ENCODE data around the gene CENPI. TPM values are rescaled to one million over a fixed set of nuclear protein-coding genes. Genes with fewer than 3 reads are reported as not detected.

CENPI gene, protein sequence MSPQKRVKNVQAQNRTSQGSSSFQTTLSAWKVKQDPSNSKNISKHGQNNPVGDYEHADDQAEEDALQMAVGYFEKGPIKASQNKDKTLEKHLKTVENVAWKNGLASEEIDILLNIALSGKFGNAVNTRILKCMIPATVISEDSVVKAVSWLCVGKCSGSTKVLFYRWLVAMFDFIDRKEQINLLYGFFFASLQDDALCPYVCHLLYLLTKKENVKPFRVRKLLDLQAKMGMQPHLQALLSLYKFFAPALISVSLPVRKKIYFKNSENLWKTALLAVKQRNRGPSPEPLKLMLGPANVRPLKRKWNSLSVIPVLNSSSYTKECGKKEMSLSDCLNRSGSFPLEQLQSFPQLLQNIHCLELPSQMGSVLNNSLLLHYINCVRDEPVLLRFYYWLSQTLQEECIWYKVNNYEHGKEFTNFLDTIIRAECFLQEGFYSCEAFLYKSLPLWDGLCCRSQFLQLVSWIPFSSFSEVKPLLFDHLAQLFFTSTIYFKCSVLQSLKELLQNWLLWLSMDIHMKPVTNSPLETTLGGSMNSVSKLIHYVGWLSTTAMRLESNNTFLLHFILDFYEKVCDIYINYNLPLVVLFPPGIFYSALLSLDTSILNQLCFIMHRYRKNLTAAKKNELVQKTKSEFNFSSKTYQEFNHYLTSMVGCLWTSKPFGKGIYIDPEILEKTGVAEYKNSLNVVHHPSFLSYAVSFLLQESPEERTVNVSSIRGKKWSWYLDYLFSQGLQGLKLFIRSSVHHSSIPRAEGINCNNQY
- total RNA-seq = 0.44 and 1.9 TPM in 2 replicates

DNA sequence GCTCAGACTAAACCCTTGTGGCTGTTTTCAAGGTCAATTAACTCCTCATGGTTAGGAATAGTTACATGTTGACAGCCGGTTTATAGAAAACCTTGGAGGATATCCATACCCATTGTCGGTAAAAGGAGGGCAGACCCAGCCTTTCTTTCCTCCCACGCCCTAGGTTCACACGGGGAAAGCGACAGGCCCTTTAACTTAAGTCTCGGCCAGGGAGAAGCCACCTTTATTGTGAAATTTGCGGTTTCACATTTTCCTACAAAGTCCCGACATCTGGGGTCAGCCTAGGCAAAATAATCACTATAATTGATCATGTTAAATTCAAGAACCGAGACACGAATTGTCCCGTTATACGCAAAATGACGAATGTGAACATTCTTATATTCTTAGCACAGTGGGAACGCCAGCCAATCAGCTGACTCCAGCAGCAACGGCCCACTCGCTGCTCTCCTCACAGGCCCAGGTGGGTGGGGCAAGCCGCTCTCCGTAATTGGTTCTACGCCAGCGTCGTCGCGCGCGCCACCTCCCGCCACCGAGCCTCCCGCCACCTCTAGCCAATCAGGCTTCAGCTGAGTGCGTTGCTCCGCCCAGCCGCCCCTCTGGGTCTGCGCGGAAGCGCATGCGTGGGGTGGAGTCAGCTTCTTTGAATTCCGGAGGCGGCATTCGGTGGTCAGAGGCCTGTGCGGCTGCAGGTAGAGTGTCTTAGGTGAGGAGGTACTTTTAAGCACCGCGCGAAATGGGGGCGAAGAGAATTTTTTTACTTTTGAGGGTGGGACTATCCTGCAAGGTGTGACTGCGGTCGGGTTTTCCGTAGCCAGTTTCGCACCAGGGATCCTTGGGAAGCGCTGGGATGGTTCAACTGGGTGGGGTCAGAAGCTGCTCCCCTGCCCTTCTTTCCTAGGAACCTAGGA is at the start of gene CENPI:
Gene CENPI (plus strand): TSS at position 659 of the 908 bp plus-strand sequence. CDS start 2,867 bp downstream, outside the sequence.

DNA sequence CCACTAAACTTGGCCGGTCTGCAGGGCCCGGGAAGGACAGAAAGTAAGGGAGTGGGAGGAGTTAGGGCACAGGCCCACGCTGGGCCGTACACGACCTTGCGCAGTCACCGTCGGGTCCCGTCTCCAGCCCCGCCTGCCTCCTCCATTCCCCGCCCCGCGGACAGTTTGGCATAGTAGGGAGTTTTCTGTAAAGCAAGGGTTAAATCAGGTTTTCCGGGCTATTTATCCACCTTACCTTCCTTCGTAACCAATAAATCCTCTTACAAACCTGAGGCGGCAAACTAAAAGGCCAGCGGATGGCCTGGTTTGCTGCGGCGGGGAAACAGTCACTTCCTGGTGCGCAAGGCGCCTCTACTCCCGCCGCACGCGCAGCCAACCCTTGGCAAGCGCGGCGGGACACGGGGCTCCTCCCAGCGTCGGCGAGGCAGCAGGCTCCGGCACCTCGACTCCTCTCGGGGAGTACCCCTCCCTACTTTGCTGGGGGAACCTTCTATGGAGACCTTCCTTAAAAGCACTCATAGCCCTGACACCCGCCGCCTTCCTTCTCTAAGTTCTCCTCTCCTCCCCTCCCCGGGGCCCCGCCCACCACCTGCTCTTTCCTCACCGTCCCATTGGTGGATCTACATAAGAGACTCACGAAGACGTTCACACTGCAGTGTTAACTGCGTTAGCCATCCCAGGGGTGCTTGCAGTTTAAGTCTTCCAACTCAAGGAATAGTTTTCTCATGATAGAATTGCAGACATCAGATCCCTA is 46.3 kb upstream of the CENPI start, which contains the start of gene TRMT2B:
Gene TRMT2B (minus strand): TSS at position 563 of the 754 bp plus-strand sequence. CDS start 9,822 bp downstream, outside the sequence.

DNA sequence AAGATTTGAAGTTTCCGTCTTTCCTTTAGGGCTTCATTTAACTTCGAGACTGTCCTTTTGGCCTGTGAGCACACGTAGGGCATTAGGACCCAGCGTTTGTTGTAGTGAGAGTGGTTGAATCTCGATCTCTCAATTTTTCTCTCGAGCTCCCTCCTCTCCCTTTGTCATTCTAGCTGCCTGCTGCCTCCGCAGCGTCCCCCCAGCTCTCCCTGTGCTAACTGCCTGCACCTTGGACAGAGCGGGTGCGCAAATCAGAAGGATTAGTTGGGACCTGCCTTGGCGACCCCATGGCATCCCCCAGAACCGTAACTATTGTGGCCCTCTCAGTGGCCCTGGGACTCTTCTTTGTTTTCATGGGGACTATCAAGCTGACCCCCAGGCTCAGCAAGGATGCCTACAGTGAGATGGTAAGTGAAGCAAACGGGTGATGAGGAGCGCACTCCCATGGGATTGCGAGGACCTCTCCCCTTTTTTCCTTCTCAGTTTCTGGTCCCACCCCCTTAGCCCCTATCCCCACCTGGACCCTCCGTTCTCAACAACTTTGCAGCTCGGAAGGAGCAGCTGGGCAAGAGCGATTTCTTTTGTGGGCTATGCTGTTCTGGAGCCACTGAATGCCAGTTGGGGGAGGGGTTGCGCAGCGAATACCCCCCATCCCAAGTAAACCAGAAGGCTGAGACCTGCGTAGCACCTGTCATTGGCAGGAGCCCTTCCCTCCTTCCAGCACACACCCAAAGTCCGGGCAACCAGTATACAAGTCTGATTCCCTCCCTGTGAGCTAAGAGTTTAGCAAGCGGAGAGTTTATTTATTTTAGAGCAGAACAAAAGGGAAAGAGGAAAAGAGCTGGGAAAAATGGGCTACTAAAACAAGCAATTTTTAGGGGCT is 19.0 kb upstream of the CENPI start, which contains the start of gene TMEM35A:
Gene TMEM35A (plus strand): TSS at position 164 of the 883 bp plus-strand sequence. CDS start 124 bp downstream, at position 288.

Other genes starting within 250 kb of the CENPI start
- gene NOX1, start 223.8 kb upstream of the CENPI start, total RNA-seq = not detected in 2 replicates
- not detected in 2 replicates for gene XKRX, start 169.3 kb upstream of the CENPI start, total RNA-seq
- gene ARL13A, start 128.5 kb upstream of the CENPI start, total RNA-seq = not detected in 2 replicates
- 5.3 and 6.6 TPM in 2 replicates for gene TRMT2B, start 46.1 kb upstream of the CENPI start, total RNA-seq
- gene TMEM35A, start 19.3 kb upstream of the CENPI start, total RNA-seq = 0.73 and 1.4 TPM in 2 replicates
- gene DRP2, start 121.6 kb downstream of the CENPI start, total RNA-seq = 0.19 and 0.24 TPM in 2 replicates
- 0.05 TPM in 1 of 2 replicates, not detected in the other for gene TAF7L, start 193.1 kb downstream of the CENPI start, total RNA-seq

All from cardiac ventricle fibroblast (primary cell).